SK-N-SH (cell line): ENCODE measurements around the gene ZNF526.

ENCODE experiments used
- ELF1 ChIP-seq: IDR thresholded peaks from 2 replicates; pipeline ENCODE4 v1.4.0; 2012
- TF ChIP-seq, protein P1 (sequence below): IDR thresholded peaks from 2 replicates; pipeline ENCODE4; 2012
- TF ChIP-seq, protein P2 (sequence below): IDR thresholded peaks from 2 replicates; pipeline ENCODE4 v1.4.0; 2012; ENCODE audit warnings: low read depth, borderline replicate concordance
- TF ChIP-seq, protein P3 (sequence below): fragments of 200-600 bp; sonication (generic); IDR thresholded peaks from 2 replicates; pipeline ENCODE4 v1.6.1; 2017; ENCODE audit warnings: antibody characterized with exemption, mild to moderate bottlenecking, moderate library complexity
- TF ChIP-seq, protein P4 (sequence below): IDR thresholded peaks from 2 replicates; pipeline ENCODE4 v1.4.0; 2012; ENCODE audit warnings: low read depth

DNA sequence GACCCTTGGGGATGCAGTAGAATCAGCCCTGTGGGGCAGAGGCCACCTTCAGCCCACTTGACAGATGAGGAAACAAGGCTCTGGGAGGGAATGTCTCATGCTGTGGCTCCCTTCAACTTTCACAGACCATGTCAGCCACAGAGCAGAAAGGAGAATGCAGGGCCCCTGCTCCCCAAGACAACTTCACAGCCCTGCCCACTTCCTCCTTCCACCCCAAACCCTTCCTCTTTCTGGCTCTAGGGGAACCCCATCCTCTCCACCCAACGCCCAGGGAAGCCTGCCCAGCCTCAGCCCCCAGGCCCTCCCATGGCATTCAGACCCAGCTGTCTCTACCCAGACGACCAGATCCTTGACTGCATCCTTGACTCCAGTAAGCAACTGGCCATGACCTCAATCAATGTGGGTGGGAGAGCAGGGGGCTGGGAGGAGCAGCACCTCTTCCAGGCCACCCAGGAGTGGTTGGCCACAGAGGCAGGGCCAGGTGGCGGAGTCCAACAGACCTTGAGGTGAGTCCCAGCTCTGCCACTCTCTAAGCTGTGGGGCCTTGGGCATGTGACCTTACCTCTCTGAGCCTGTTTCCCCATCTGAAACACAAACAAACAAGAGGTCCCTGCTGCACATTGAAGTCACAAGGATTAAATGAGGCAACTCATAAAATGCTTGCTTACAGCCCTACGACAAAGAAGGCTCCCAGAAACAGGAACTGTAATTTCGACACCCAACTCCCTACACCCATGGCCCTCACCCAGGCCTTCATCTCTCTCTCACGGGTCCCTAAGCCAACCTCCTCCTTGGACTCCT, 18.4 kb upstream of the ZNF526 start:
- TF ChIP-seq, protein P1, sequence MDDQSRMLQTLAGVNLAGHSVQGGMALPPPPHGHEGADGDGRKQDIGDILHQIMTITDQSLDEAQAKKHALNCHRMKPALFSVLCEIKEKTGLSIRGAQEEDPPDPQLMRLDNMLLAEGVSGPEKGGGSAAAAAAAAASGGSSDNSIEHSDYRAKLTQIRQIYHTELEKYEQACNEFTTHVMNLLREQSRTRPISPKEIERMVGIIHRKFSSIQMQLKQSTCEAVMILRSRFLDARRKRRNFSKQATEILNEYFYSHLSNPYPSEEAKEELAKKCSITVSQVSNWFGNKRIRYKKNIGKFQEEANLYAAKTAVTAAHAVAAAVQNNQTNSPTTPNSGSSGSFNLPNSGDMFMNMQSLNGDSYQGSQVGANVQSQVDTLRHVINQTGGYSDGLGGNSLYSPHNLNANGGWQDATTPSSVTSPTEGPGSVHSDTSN: no peak
- TF ChIP-seq, protein P2, sequence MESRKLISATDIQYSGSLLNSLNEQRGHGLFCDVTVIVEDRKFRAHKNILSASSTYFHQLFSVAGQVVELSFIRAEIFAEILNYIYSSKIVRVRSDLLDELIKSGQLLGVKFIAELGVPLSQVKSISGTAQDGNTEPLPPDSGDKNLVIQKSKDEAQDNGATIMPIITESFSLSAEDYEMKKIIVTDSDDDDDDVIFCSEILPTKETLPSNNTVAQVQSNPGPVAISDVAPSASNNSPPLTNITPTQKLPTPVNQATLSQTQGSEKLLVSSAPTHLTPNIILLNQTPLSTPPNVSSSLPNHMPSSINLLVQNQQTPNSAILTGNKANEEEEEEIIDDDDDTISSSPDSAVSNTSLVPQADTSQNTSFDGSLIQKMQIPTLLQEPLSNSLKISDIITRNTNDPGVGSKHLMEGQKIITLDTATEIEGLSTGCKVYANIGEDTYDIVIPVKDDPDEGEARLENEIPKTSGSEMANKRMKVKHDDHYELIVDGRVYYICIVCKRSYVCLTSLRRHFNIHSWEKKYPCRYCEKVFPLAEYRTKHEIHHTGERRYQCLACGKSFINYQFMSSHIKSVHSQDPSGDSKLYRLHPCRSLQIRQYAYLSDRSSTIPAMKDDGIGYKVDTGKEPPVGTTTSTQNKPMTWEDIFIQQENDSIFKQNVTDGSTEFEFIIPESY: no peak
- TF ChIP-seq ELF1: no peak
- TF ChIP-seq, protein P3, sequence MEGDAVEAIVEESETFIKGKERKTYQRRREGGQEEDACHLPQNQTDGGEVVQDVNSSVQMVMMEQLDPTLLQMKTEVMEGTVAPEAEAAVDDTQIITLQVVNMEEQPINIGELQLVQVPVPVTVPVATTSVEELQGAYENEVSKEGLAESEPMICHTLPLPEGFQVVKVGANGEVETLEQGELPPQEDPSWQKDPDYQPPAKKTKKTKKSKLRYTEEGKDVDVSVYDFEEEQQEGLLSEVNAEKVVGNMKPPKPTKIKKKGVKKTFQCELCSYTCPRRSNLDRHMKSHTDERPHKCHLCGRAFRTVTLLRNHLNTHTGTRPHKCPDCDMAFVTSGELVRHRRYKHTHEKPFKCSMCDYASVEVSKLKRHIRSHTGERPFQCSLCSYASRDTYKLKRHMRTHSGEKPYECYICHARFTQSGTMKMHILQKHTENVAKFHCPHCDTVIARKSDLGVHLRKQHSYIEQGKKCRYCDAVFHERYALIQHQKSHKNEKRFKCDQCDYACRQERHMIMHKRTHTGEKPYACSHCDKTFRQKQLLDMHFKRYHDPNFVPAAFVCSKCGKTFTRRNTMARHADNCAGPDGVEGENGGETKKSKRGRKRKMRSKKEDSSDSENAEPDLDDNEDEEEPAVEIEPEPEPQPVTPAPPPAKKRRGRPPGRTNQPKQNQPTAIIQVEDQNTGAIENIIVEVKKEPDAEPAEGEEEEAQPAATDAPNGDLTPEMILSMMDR: no peak
- TF ChIP-seq, protein P4, sequence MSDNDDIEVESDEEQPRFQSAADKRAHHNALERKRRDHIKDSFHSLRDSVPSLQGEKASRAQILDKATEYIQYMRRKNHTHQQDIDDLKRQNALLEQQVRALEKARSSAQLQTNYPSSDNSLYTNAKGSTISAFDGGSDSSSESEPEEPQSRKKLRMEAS: no peak
